Measurements from ENCODE around the gene TMCC2.

TMCC2 gene

DNA sequence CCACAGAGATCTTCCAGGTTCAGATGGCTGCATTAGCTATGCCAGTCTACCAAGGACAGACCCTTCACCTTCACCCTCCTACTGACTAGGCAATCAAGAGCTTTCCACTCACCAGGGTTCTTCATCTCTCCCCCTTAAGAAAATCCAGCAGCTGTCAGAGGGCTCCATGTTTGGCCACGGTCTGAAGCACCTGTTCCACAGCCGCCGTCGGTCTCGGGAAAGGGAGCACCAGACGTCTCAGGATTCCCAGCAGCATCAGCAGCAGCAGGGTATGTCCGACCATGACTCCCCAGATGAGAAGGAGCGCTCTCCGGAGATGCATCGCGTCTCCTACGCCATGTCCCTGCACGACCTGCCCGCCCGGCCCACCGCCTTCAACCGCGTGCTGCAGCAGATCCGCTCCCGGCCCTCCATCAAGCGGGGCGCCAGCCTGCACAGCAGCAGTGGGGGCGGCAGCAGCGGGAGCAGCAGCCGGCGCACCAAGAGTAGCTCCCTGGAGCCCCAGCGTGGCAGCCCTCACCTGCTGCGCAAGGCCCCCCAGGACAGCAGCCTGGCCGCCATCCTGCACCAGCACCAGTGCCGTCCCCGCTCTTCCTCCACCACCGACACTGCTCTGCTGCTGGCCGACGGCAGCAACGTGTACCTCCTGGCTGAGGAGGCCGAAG is 13.8 kb downstream of the TMCC2 start:
- TF ChIP-seq GATA3 (IDR thresholded peaks at IDR 0.05; ENCODE audit: low read depth, low read length) = no peak
- no peak for TF ChIP-seq GATA2 (IDR thresholded peaks at IDR 0.05; ENCODE audit: low read depth, low read length)

DNA sequence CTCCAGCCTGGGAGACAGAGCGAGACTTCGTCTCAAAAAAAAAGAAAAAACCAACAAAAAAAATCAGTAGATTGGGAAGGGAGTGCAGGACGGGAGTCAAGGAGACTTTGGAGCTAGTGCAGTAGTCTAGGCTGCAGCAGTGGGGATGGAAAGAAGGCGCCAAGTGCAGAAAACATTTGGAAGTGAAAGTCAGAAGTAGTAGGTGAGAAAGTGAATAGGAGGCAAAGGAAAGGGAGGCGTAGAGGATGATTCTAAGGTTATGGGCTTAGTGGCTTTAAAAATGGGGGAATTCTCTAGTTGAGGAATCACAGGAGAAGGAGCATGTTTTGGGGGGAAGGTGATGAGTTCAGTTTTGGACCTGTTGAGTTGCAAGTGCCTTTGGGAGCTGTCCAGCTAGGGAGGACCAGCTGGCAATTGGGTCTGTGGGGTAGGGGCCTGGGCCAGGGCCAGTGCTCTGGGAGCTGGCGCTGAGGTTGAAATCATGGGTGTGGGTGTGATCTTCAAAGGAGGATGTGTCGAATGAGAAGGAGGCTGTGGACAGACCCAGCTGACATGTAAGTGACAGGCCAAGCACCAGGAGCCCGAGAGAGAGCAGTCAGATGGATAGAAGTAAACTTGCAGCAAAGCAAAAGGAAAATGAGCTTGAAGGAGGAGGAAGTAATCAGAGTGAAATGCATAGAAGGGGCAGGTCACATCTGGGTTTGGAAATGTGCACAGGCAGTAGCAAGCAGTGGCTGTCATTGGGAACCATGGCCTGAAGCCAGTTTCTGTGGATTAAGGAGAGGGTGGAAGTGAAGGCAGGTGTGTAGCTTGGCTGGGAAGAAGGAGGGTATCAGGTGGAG is 15.8 kb downstream of the TMCC2 start:
- TF ChIP-seq GATA3 (IDR thresholded peaks at IDR 0.05; ENCODE audit: low read depth, low read length) (no peak), GATA2 (IDR thresholded peaks at IDR 0.05; ENCODE audit: low read depth, low read length) (no peak)

DNA sequence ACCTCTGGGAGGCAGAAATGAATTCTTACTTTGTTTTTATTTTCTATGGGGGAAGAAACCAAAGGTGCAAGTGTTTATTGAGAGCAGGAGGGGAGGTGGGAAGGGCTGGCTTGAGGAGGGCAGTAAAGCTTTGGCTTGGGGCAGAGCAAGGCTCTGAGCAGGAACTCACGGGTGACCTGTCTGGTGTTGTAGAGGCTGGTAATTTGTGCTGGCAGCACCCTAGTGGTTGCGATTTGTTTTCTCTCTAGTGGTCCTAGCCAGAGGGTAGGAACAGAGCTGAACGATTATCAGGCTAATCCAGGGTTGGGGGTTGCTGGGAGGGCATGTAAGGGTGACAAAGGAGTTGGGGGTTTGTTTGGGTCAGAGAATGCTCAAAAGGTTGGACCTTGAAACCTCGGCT is 16.6 kb downstream of the TMCC2 start:
- TF ChIP-seq GATA3 (IDR thresholded peaks at IDR 0.05; ENCODE audit: low read depth, low read length) (no peak), GATA2 (IDR thresholded peaks at IDR 0.05; ENCODE audit: low read depth, low read length) (no peak)

DNA sequence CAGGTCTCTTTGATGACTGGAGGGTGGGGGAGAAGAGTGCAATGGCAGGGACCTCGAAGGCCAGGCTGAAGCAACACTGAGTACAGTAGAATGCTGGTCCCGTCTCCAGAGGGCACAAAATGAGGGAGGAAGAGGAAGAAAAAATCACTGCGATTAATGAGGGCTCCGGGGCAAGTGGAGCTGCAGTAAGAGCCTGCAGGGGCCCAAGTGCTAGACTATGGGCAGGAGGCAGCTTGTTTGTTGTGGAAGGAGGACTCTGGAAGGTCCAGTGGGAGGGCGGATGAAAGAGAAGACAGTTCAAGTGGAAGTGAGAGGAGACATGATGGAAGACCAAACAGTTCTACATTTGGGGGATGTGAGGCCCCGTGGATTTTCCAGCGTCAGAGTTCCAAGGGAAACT is 17.4 kb downstream of the TMCC2 start:
- TF ChIP-seq GATA2 (IDR thresholded peaks at IDR 0.05; ENCODE audit: low read depth, low read length) = no peak
- no peak for TF ChIP-seq GATA3 (IDR thresholded peaks at IDR 0.05; ENCODE audit: low read depth, low read length)

DNA sequence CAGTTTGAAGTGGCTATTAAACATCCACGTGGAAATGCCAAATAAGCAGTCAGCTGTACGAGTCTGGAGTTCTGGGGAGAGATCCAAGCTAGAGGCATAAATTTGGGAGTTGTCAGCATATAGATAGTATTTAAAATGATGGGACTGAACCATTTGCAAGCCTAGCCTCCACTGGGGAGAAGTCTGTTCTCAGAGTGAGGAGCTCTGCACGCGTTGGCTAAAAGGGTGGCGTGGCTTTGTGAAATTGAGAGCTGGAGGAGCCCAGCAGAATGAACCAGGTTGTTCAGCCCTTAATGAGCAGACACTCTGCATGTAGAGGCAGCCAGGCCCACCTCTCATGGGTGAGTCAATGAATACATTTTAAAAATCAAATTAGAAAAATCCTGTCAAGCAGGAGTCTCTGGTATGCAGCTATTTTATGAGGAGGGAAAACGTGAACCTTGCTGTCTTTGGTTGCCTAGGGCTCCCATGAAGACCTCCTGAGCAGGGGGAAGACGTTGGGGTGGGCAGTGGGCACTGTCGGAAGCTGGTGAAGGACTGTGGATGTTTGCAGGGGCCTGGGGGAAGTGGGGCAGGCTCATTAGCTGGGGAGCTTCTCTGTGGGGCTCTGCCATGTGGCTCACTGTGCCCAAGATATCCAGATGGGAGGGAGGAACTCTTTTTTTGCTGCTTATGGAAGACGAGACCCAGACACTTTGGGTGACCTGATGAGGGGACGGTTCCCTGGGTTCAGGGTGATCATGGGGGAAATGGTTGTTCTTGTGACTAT is 18.8 kb downstream of the TMCC2 start:
- no peak for TF ChIP-seq GATA3 (IDR thresholded peaks at IDR 0.05; ENCODE audit: low read depth, low read length)
- no peak for TF ChIP-seq GATA2 (IDR thresholded peaks at IDR 0.05; ENCODE audit: low read depth, low read length)

DNA sequence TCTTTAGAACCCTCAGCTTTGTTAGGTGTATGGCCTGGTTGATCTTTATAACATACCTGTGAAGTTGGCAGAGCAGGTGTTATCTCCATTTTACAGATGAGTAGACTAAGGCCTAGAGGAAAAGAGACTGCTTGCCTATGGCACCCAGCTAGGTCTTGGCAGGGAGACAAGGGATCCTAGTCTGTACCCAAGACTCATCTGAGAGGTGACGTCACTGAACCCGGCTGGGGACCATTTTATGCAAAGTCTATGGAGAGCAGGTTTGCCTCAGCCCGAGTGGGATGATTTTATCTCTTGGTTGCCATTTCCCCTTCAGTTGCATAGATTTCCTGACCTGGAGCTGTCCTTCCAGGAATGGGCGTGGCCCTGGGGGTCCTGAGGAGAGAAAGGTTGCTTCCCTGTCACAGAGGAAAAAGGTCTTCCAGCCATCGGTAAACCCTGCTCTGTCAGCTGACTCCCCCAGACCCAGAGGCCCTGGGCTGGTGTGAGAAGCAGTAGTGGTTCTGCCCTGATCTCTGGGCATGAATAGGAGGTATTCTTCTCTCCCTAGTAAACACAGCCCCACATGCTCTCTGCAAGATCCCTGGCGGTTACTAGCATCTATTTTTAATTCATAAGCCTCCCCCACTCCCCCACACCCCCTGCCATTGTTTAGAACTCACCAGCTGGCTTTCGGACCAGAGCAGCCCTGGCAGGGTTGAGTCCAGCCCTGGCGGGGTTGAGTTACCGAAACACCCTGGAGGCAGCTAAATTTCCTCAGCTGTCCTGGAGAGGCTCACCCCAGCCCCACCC is 19.6 kb downstream of the TMCC2 start:
- TF ChIP-seq GATA2 (IDR thresholded peaks at IDR 0.05; ENCODE audit: low read depth, low read length) (no peak), GATA3 (IDR thresholded peaks at IDR 0.05; ENCODE audit: low read depth, low read length) (no peak)

DNA sequence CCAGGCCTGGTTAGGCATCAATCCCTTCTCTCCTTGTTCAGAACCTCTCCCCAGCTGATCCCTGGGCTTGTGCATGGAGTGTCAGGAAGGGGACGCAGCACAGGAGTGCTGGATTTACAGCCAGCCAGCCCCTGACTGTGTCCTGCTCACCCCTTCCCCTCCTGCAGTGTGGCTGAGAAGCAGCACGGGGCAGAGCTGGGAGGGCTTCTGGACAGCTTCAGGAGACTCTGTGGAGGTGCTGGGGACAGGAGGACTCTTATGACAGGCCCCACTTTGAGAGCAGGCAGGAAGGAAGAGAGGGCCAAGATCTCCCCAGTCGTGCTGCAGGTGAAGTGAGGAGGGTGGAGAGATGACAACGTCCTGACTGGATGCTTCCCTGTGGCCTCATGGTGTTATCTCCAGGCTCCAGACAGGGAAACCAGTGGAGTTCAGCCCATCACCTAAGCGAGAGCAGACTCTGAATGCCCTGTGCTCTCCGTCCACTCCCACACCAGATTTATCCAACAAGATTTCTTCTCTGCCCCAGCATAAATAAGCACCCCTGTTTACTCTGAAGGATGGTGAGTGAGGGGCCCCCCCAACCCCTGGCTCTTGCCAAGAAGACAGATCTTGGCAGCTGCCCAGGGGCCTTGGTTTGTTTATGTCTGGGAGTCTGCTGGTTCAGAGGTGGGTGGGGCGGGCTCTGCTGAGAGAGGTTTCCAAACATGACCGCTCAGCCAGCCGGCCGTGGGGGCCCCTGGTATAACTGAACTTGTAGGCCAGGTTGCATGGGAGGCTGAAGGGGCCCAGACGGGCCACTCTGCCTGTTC is 21.3 kb downstream of the TMCC2 start:
- TF ChIP-seq GATA3 (IDR thresholded peaks at IDR 0.05; ENCODE audit: low read depth, low read length) (no peak), GATA2 (IDR thresholded peaks at IDR 0.05; ENCODE audit: low read depth, low read length) (no peak)

DNA sequence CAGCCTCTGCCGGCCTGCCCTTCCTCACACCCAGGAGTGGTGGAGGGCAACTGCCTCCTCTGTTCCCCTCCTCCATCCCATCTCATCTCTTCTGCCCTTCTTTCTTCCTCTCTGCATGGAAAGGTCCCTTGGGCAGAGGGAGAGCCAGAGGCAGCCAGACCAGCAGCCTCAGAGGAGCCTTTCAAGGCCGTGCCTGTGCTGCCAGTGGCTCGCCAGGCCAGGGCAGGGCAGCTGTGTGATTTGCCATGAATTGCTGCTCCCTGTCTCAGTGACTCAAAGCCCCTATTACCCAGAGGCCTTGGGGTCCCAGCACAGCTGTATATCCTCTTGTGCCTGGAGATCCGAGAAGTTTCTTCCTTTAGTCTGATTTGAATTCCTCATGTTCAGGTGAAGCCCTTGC is 21.9 kb downstream of the TMCC2 start:
- TF ChIP-seq GATA3 (IDR thresholded peaks at IDR 0.05; ENCODE audit: low read depth, low read length) (no peak), GATA2 (IDR thresholded peaks at IDR 0.05; ENCODE audit: low read depth, low read length) (no peak)

DNA sequence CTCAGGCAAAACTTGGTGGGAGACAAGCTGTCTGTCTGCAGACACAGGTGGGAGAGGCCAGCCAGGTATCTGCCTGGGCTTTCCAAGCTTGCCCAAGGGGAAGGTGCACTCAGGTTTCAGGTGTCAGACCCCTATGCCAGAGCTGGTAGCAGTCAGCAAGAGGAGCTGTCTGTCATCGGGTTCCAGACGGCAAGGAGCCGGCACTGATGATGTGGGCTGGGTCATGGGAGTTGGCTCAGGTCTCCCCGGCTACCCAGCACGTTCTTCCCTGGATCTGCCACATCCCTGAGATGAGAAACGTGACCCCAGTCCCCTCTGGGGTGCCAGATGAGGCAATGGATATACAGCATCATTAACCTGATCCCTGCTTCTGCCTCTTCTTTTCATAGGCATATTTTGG is 23.0 kb downstream of the TMCC2 start:
- TF ChIP-seq GATA2 (IDR thresholded peaks at IDR 0.05; ENCODE audit: low read depth, low read length) (no peak), GATA3 (IDR thresholded peaks at IDR 0.05; ENCODE audit: low read depth, low read length) (no peak)

DNA sequence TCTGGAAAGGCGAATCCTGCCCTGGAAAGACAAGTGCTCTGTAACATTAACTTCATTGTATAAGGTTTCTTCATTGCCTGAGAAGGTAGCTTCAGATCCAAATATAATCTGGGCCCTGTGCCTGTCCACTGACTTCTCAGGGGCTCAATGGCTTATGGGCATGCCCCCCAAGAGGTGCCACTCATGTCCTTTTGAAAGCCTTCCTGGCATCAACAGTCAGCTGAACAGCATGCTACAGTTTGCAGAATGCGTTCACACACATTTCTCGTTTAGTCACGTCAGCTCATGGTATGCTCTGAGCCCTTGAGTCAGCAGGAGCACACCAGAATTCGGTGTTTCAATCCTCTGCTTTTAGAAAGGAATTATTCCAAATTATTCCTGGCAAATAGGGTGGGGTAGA is 23.8 kb downstream of the TMCC2 start:
- no peak for TF ChIP-seq GATA2 (IDR thresholded peaks at IDR 0.05; ENCODE audit: low read depth, low read length)
- no peak for TF ChIP-seq GATA3 (IDR thresholded peaks at IDR 0.05; ENCODE audit: low read depth, low read length)

DNA sequence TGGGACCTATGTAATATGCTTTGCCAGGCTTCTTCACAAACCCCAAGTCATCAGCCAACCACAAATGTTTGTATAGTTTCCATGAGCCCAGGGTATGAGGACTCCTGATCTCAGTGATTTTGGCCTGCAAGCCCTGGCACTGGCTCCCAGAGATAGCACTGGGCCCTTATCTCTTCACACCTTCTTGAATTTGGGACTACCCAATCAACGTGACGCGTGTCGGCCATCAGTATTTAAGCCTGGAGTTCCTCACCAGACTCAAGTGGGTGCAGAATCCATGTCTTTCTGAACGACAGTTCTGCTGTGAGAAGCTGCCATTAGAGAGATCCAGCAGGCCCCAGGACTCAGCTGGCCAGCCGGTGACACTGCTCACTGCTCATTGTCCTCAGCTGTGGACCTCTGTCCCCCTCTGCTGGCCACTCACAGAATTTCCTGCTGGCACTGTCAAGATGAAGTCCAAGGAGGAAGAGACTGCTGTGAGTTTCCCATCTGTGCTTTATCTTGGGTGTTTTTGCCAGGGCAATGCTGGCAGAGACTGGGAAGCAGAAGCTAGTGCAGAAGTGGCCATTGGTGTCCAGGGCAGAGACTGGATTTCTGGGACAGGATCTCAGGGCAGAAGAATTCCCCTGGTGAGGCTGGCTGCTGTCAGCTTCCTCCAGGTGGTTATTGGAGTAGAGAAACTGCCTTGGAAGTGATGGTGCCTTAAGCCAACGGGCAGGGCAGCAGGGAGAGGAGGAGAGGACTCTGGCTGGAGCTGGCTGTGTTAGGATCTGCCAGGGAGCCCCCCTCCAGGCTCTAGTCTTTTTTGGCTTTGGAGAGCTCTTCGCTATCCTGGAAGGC is 28.4 kb downstream of the TMCC2 start:
- TF ChIP-seq GATA3 (IDR thresholded peaks at IDR 0.05; ENCODE audit: low read depth, low read length) (no peak), GATA2 (IDR thresholded peaks at IDR 0.05; ENCODE audit: low read depth, low read length) (no peak)

DNA sequence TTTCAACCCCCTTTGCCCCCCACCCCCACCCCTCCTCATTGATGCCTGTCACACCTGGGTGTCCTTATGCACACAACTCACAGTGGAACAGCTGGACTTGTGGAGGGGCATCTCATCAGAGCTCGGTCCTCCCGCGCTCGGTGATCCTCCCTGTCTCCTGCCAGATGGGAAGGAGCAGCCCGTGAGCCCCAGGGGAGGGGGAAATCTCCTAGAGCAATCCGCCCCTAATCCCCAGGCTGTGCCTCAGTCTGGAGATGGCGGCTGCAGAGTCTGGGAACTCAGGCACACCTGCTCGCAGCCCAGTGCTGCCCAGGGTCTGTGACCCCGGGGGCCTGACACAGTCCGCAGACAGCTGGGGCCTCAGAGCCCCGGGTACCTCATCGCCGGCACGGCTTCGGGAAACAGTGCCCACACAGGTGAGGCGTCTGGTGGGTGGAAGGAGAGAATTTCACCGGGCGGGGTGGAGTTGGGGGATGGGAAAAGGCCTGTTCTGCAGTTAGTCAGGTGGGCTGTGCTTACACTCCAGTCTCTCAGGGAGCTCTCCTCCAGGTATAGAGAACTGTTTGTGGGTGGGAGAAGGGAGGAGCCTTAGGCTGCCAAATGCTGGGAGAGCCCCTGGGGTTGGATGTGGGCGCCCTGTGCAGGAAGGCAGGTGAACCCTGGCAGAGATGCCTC is 29.3 kb downstream of the TMCC2 start:
- no peak for TF ChIP-seq GATA3 (IDR thresholded peaks at IDR 0.05; ENCODE audit: low read depth, low read length)
- no peak for TF ChIP-seq GATA2 (IDR thresholded peaks at IDR 0.05; ENCODE audit: low read depth, low read length)

All from SH-SY5Y (cell line).